Measurements from ENCODE around the gene PLGLB2. TPM values are rescaled to one million over a fixed set of nuclear protein-coding genes. Genes with fewer than 3 reads are reported as not detected.
"Not testable (repeated sequence)": the region's sequence is repeated elsewhere in the genome, so short reads cannot be mapped to it uniquely, and the experiment has no call there.

PLGLB2 gene
- total and polyA plus RNA-seq, 2 donors, result 1.5 to 5.6 TPM

- H3K36me3 ChIP-seq (ENCODE audit: control insufficient read depth in 2 of 2, insufficient read depth in 2 of 2, low read length in 1 of 2); H3K27ac ChIP-seq (ENCODE audit: low read depth in 1 of 2, low read length in 1 of 2); H3K27me3 ChIP-seq (ENCODE audit: control insufficient read depth in 2 of 2, insufficient read depth in 1 of 2, low read length in 1 of 2); H3K4me1 ChIP-seq (ENCODE audit: control insufficient read depth in 2 of 2, insufficient read depth in 2 of 2, low read length in 2 of 2); H3K4me3 ChIP-seq (ENCODE audit: low read length in 2 of 2); H3K9me3 ChIP-seq (ENCODE audit: control insufficient read depth in 2 of 2, insufficient read depth in 1 of 2, low read length in 1 of 2); DNase-seq (ENCODE audit: low read depth in 6 of 9, low spot score in 9 of 9): not testable (repeated sequence)
- 98% methylated on average over 2 of the region's 8 CpGs for WGBS
Measured at GRCh38 chr2:87748524-87748923, 637 bp downstream of the PLGLB2 start.

GRCh38 chr2:87750560-87750959 is 2.7 kb downstream of the PLGLB2 start:
- DNase-seq (ENCODE audit: low read depth in 6 of 9, low spot score in 9 of 9); H3K36me3 ChIP-seq (ENCODE audit: control insufficient read depth in 2 of 2, insufficient read depth in 2 of 2, low read length in 1 of 2); H3K4me3 ChIP-seq (ENCODE audit: low read length in 2 of 2); H3K4me1 ChIP-seq (ENCODE audit: control insufficient read depth in 2 of 2, insufficient read depth in 2 of 2, low read length in 2 of 2); H3K27me3 ChIP-seq (ENCODE audit: control insufficient read depth in 2 of 2, insufficient read depth in 1 of 2, low read length in 1 of 2); H3K9me3 ChIP-seq (ENCODE audit: control insufficient read depth in 2 of 2, insufficient read depth in 1 of 2, low read length in 1 of 2); H3K27ac ChIP-seq (ENCODE audit: low read depth in 1 of 2, low read length in 1 of 2): not testable (repeated sequence)
- 98% methylated on average over 7 of the region's 11 CpGs for WGBS

- not testable (repeated sequence) for H3K9me3 ChIP-seq (ENCODE audit: control insufficient read depth in 2 of 2, insufficient read depth in 1 of 2, low read length in 1 of 2); DNase-seq (ENCODE audit: low read depth in 6 of 9, low spot score in 9 of 9); H3K27ac ChIP-seq (ENCODE audit: low read depth in 1 of 2, low read length in 1 of 2); H3K36me3 ChIP-seq (ENCODE audit: control insufficient read depth in 2 of 2, insufficient read depth in 2 of 2, low read length in 1 of 2); H3K4me1 ChIP-seq (ENCODE audit: control insufficient read depth in 2 of 2, insufficient read depth in 2 of 2, low read length in 2 of 2); H3K4me3 ChIP-seq (ENCODE audit: low read length in 2 of 2); H3K27me3 ChIP-seq (ENCODE audit: control insufficient read depth in 2 of 2, insufficient read depth in 1 of 2, low read length in 1 of 2)
- 97% methylated on average over 3 of the region's 4 CpGs for WGBS
Measured at GRCh38 chr2:87754759-87755158, 6.9 kb downstream of the PLGLB2 start.

Other genes with a start within 250 kb of the PLGLB2 start
- gene RGPD2, start 77.7 kb downstream of the PLGLB2 start, total RNA-seq, result 12.5 TPM
- 8.5 TPM for gene RGPD2, start 77.7 kb downstream of the PLGLB2 start, polyA plus RNA-seq

Data from thymus (tissue), 11 donors.